Measurements from ENCODE around the gene ABR.
"Not testable (repeated sequence)": the region's sequence is repeated elsewhere in the genome, so short reads cannot be mapped to it uniquely, and the experiment has no call there.

The ABR gene

GRCh38 chr17:1124896-1125787 lies 54.6 kb downstream of the ABR start:
- Histone ChIP-seq H3K4me2 (peak overlapping the region; percentile 94), H3K9ac (no peak overlapping the region), H4K20me1 (peaks cover 98% of the 10 kb centered on the region), H3K27ac (no peak overlapping the region), H3K4me1 (peaks cover 49% of the 10 kb centered on the region), H3K9me3 (peaks cover 11% of the 10 kb centered on the region), H3K36me3 (peaks cover 19% of the 10 kb centered on the region; the same call in 1 of the 2 replicates), H3K4me3 (no peak overlapping the region), H3K27me3 (peaks cover 12% of the 10 kb centered on the region; the same call in 1 of the 2 replicates)
- TF ChIP-seq Cebpa-rat (IDR thresholded peaks at IDR 0.05): no peak

DNA sequence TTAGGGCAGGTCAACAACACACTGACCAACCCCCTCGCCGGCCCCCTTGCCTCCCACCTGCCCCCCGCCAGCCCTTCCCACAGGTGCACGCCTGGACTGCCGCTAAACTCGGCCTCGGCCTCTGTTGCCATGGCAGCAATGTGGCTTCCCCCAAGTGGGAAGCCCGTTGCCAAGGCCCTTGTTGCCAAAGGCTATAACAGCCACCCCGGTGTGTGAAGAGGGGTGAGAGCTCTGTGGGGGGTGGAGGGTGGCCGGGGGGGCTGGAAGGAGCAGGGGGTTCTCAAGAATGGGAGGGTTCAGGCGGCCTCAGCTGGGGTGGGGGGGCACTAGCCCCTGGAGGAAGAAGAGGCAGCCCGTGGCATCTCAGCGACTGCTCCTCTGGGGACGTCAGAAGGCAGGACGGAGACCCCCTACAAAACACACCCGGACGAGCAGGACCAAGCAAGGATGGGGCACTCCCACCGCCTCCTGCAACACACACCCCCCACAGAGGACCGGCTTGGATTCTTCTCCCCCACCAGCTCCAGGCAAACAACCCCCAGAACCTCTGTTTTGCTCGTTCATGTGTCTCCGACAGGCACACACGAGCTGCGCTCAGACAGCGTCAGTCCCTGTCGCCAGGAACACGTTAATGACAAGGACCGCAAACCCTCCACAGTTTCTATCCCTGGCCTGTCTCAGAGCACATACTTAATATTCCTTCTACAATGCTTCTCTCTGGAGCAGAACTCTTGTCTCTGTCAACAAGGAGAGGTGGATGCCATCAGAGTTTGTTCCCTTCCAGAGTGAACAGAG lies 55.7 kb downstream of the ABR start:
- Histone ChIP-seq H3K4me1 (peaks cover 49% of the 10 kb centered on the region), H3K27me3 (peaks cover 12% of the 10 kb centered on the region; the same call in 1 of the 2 replicates), H3K4me3 (peak overlapping the region; percentile 43; the same call in 1 of the 2 replicates), H4K20me1 (peaks cover 95% of the 10 kb centered on the region), H3K9me3 (peaks cover 15% of the 10 kb centered on the region), H3K4me2 (peak overlapping the region; percentile 94), H3K27ac (no peak overlapping the region), H3K9ac (no peak overlapping the region), H3K36me3 (peaks cover 22% of the 10 kb centered on the region; the same call in 1 of the 2 replicates)
- TF ChIP-seq Cebpa-rat (IDR thresholded peaks at IDR 0.05): no peak

GRCh38 chr17:1123393-1123831 lies 56.4 kb downstream of the ABR start:
- Histone ChIP-seq H3K27me3 (peaks cover 12% of the 10 kb centered on the region; the same call in 1 of the 2 replicates), H3K9me3 (peaks cover 8% of the 10 kb centered on the region), H4K20me1 (peaks cover 88% of the 10 kb centered on the region), H3K9ac (no peak overlapping the region), H3K27ac (no peak overlapping the region), H3K4me2 (peak overlapping the region; percentile 94), H3K4me3 (peak overlapping the region; percentile 43), H3K4me1 (peaks cover 49% of the 10 kb centered on the region), H3K36me3 (peaks cover 15% of the 10 kb centered on the region; the same call in 1 of the 2 replicates)
- TF ChIP-seq Cebpa-rat (IDR thresholded peaks at IDR 0.05): no peak

DNA sequence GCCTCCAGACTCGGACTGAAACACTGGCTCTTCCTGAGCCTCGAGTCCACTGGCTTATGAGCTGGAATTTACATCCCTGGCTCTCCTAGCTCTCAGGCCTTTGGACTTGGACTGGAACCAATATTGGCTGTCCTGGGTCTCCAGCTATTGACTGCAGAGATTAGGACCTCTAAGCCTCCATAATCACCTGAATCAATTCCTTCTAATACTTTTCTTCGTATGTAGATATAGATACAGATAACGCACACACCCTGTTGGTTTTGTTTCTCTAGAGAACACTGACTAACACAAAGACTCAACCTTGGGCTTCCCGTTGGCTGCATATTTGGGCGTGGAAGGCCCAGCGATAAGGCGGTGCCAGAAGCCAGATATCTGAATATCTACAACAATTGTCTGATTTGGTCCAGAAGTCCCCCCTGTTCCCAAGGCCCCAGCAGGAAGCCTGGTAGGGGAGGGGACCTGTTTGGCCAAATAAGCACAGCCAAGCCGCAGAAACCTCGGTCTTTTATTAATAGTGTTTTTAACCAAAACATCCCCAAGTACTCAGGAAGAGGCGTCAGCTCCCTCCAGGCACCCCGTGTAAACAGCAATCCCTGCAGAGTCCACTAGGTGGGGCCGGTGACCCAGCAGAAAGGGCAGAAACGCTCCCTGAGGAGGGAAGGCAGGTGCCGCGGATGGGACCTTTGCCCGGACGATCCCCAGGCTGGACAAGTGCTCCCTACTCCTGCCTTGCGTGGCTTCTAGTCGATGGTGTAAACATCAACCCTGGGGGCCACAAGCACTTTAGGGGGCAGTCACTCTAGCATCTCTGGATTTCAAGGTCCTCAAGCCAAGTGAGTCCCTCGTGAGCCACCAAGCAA lies 57.0 kb downstream of the ABR start:
- Histone ChIP-seq H3K9ac (no peak overlapping the region), H3K9me3 (peaks cover 11% of the 10 kb centered on the region; the same call in 1 of the 2 replicates), H3K4me3 (peak overlapping the region; percentile 43; the same call in 1 of the 2 replicates), H3K4me2 (peak overlapping the region; percentile 94), H3K27me3 (peaks cover 12% of the 10 kb centered on the region; the same call in 1 of the 2 replicates), H3K27ac (no peak overlapping the region), H4K20me1 (peaks cover 82% of the 10 kb centered on the region), H3K4me1 (peaks cover 49% of the 10 kb centered on the region), H3K36me3 (peaks cover 8% of the 10 kb centered on the region; the same call in 1 of the 2 replicates)
- no peak for TF ChIP-seq Cebpa-rat (IDR thresholded peaks at IDR 0.05)

DNA sequence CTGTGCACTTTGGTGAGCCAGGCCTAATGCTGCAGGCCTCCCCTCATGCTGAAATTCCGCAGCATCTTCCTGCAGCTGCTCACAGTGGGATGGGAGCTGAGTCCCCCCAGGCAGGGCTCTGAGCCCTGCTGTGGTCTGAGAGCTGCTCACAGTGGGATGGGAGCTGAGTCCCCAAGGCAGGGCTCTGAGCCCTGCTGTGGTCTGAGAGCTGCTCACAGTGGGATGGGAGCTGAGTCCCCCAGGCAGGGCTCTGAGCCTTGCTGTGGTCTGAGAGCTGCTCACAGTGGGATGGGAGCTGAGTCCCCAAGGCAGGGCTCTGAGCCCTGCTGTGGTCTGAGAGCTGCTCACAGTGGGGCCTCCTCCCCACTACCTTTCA lies 58.4 kb downstream of the ABR start:
- Histone ChIP-seq H3K27me3 (peaks cover 12% of the 10 kb centered on the region; the same call in 1 of the 2 replicates), H3K4me2 (peak overlapping the region; percentile 94), H4K20me1 (peaks cover 73% of the 10 kb centered on the region), H3K36me3 (peaks cover 11% of the 10 kb centered on the region; the same call in 1 of the 2 replicates), H3K9me3 (peaks cover 14% of the 10 kb centered on the region; the same call in 1 of the 2 replicates), H3K4me1 (peaks cover 49% of the 10 kb centered on the region)
- not testable (repeated sequence) for H3K4me3 ChIP-seq, H3K9ac ChIP-seq, H3K27ac ChIP-seq

DNA sequence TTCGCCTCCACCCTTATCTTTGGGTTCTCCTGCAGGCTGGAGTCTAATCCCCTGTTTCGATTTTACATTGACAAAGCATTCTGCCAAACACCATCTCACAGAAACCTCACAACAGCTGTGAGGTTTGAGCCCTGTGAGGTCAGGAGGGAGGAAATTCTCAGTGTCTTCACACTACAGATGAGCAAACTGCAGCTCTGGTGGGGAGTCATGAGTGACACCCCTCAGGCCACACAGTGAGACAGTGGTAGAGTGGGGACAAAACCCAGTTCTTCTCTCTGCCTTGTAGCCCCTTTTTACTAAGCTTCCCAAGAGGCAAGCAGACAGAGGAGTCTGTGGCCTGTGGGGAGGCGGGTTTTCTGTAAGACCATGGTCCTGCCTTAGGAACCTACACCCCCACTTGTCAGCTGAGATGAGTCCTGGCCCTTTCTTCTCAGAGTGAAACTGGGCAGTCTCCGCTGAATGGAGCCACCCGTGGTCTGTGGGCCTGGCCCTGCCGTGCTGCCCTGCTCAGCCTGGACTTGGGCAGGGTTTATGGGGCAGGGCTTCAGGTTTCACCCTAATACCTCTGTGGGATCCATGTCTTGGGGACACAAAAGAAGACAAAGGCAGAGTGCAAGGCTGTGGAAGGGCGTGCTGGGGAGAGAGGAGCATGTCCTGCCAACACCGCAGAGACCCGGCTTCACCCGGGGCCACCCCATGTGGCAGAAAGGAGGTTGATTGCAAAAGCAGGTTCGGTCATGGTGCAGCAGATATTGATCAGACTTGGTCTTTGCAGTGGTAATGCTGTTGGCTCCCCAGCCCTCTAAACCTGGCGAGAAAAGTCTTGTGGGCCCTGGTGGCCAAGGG lies 59.0 kb downstream of the ABR start:
- peaks cover 14% of the 10 kb centered on the region; the same call in 1 of the 2 replicates for H3K9me3 ChIP-seq
- H3K36me3 ChIP-seq: peaks cover 14% of the 10 kb centered on the region; the same call in 1 of the 2 replicates
- H3K4me2 ChIP-seq: peak overlapping the region; percentile 94
- H3K27me3 ChIP-seq: peaks cover 12% of the 10 kb centered on the region; the same call in 1 of the 2 replicates
- TF ChIP-seq Cebpa-rat (IDR thresholded peaks at IDR 0.05): no peak
- no peak overlapping the region for H3K4me3 ChIP-seq
- H3K9ac ChIP-seq: no peak overlapping the region
- peaks cover 49% of the 10 kb centered on the region for H3K4me1 ChIP-seq
- H4K20me1 ChIP-seq: peaks cover 73% of the 10 kb centered on the region
- H3K27ac ChIP-seq: no peak overlapping the region

DNA sequence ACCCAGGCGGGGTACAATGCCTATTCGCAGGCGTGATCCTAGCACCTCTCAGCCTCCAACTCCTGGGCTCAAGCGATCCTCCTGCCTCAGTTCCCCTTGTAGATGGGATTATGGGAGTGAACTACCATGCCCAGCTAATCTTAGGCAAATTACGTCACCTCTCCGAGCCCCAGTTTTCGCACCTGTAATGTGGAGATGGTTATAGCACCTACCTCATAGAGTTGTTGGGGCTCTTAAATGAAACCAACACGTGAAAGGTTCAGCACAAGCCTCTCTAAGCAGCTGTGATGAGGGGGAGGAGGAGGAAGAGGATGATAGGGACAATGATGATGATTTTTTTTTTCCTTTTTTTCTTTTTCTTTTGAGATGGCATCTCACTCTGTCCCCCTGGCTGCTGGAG lies 59.9 kb downstream of the ABR start:
- TF ChIP-seq Cebpa-rat (IDR thresholded peaks at IDR 0.05): no peak
- peaks cover 51% of the 10 kb centered on the region for H3K4me1 ChIP-seq
- no peak overlapping the region for H3K9ac ChIP-seq
- H3K9me3 ChIP-seq: peaks cover 14% of the 10 kb centered on the region; the same call in 1 of the 2 replicates
- no peak overlapping the region for H3K27ac ChIP-seq
- H4K20me1 ChIP-seq: peaks cover 72% of the 10 kb centered on the region
- H3K4me3 ChIP-seq: no peak overlapping the region
- H3K4me2 ChIP-seq: no peak overlapping the region
- H3K36me3 ChIP-seq: peaks cover 14% of the 10 kb centered on the region; the same call in 1 of the 2 replicates
- H3K27me3 ChIP-seq: peaks cover 9% of the 10 kb centered on the region; the same call in 1 of the 2 replicates

DNA sequence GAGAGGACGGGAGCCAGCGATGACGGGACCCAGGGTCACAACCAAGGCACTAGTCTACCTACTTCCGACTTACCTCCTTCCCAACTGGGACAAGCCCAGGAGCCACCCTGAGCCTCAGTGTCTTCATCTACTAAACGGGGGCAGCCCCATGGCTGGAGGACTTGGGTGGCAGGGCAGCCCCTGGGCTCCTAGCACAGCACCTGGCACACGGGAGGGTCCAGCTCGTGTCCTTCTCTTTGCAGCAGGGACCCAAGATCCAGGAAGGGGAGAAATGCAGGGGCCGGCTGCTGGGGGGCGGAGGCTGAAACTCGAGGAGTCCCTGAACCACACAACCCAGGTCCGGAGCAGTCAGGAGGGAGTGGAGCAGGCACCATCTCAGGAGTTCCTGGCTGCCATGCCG lies 63.2 kb downstream of the ABR start:
- no peak overlapping the region for H3K4me2 ChIP-seq
- H3K27me3 ChIP-seq: no peaks in the 10 kb centered on the region
- no peak overlapping the region for H3K4me3 ChIP-seq
- no peak overlapping the region for H3K9ac ChIP-seq
- peaks cover 14% of the 10 kb centered on the region; the same call in 1 of the 2 replicates for H3K36me3 ChIP-seq
- peaks cover 50% of the 10 kb centered on the region for H4K20me1 ChIP-seq
- H3K27ac ChIP-seq: no peak overlapping the region
- TF ChIP-seq Cebpa-rat (IDR thresholded peaks at IDR 0.05): no peak
- H3K4me1 ChIP-seq: peaks cover 33% of the 10 kb centered on the region
- peaks cover 14% of the 10 kb centered on the region; the same call in 1 of the 2 replicates for H3K9me3 ChIP-seq

All from BLaER1 (cell line).